Stimulated activated CD4-positive, alpha-beta T cell treated with anti-CD3 and anti-CD28 coated beads, Interleukin-15, amount 100 ng/mL, for 1 hour (primary cell): ENCODE data around the gene TNIK.

ENCODE experiments used
- DNase-seq, 2 donors: peaks; one replicate each; pipeline ENCODE4 v3.0.0-alpha.2; 2020; ENCODE audit warnings: low read depth in 1 of 2, low spot score in 1 of 2

The TNIK gene

DNA sequence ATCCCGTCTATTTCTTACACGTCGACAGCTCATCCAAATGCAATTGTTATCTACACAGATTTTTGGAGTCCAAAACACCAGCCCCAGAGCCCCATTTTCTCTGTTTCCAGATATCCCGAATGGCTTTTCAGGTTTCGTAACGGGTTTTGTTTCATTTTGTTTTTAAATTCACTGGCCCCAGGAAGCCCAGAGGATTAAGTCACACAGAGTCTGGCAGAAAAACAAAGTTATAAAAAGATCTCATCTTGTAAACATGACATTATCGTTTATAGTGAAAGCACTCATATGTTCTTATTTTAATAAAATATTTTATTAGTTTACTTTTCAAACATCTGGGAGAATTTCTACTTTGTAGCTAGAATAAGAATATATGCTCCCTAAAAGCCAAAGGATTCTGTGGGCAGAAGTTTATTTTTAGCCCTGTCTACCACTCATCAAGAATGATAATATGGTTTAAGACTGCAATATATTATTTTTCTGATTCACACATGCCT lies 284.4 kb downstream of the TNIK start:
- DNase-seq: no peak

DNA sequence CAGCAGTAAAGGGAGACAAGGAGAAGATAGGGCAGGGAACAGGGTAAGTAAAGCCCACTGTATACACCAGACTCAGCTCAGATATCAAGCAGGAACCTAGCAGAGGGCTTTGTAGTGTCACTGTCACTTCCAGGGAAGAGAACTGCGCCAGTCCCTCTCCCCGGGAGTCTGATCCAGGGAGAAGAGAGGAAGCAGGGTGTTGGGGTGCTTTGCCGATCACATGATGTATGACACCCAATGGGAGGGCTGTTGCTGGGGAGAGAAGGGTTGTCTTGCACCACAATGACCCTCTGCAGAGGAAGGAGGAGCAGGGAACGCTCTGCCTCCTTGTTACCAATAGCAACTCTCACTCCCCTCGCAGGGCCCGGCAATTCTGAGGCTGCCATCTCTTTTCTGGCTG lies 286.5 kb downstream of the TNIK start:
- no peak for DNase-seq

- no peak for DNase-seq
Measured at GRCh38 chr3:171172070-171172469, 288.1 kb downstream of the TNIK start.

- no peak for DNase-seq
Measured at GRCh38 chr3:171169866-171170265, 290.3 kb downstream of the TNIK start.

DNA sequence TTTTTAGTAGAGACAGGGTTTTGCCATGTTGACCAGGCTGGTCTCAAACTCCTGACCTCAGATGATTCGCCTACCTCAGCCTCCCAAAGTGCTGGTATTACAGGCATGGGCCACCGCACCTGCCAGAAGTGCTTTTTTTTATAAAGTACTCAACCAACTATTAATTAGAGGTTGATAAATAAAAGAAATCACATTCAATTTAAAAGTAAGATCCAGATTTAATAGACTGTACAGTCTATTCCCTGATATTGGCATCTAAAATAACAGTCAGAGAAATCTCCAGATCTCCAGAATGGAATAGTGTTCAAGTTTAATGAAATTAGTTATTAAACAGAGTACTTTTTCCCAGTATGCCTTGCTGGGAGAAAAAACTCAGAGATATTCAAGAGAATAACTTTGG lies 290.8 kb downstream of the TNIK start:
- DNase-seq: no peak

GRCh38 chr3:171168551-171168950 lies 291.7 kb downstream of the TNIK start:
- DNase-seq: no peak

GRCh38 chr3:171168086-171168485 lies 292.1 kb downstream of the TNIK start:
- DNase-seq: no peak

DNA sequence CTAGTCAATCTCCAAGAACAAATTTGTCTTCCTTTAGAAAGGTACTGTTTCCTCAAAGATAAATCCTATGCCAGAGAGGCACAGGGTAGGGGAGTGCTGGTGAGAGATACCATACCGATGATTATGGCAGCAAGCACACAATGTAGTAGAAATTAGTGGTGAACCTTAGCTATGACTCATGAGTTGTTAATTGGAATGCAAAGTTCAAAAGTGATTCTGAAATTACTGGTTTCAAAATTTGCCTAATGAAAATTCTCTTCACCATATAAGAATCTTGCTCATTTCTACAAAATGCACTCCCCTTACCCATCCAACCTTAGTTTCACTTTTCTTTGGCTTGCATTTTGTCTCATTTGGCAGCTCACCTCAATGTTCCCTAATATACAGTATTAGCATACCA lies 294.2 kb downstream of the TNIK start:
- DNase-seq: no peak

GRCh38 chr3:171165499-171165921 lies 294.7 kb downstream of the TNIK start:
- DNase-seq: no peak

DNA sequence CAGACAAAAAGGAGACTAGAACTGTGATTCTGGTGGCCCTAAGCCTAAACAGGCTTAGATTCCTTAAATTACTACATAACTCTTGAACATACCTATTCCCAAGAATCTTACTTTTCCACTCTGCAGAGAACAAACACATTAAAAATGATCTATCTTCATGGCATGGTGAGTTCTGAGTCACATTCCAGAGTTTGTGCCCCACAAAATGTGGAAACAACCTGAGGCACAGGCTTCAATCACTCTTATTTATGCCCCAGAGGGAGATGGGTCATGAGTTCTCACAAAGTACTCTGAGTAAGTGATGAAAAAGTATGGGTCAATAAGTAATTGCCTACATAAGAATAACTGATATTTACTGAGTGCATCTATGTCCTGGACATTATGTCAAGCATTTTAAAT lies 296.1 kb downstream of the TNIK start:
- DNase-seq: no peak

- no peak for DNase-seq
Measured at GRCh38 chr3:171163101-171164066, 296.8 kb downstream of the TNIK start.

DNA sequence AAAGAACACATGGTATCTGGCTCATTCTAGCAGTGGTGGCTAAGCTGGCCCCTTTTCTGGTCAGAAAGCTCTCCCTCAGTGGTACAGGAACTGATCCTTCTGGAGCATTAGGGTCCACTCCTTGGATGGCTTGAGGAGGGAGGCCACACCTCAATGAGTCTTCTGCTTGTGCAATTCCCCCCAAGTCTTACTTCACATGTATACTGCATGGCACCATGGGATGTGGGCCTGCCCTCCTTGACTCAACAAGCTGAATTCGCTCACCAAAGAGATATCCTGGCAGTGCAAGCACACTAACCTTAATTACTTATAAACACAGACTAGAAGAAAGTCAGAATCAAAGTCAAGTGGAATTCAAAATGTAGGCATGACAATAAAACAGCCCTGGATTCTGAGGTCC lies 299.9 kb downstream of the TNIK start:
- DNase-seq: no peak

DNA sequence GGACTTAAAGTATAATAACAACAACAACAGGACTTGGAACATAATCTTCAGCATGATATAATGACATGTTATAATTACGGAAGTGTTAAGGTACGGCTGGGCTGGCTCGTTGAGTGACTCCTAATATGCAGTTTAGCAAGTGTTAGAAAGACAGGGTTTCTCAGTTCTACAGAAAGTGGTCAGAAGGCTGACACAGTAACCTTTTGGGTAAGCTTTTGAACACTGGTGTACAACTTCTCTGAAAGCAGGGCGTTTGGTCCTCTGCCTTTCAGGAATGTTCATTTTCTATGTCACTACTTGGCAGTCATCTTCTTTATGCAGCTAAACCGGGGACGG lies 300.4 kb downstream of the TNIK start:
- DNase-seq: no peak

DNA sequence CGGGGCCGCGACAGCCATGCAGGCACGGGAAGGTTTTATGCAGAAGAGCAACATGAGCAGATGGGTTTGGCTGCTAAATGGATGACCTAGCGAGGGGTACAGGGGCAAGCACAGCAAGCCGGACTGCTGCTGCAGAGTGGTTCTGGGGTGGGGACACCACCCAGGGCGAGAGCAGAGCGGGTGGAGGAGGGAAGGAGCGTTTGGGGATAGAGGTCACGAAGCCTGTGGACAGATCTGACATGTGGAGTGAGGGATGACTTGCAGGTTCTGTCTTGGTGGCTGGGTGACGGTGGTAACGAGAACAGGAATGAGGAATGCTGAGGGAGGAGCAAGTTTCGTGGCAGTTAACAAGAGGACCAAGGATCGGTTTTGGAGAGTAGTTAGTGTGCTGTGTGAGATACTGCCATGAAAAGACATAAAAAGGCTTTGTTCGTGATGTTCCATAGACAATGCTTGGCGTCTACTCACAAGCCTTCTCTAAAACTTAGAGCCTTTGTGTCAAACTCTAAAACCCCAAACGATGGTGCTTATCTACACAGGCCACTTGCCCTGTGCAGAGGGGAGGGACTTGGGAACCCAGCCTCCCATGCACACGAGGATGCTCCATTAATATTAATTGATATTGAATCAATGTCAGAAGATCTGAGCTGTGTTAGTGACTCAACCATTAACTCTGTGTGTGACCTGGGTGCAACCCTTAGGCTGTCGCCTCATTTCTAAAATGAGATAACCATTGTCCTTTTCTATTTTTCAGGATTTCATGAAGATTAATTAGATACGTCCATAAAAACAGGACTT lies 301.0 kb downstream of the TNIK start:
- DNase-seq: no peak

DNA sequence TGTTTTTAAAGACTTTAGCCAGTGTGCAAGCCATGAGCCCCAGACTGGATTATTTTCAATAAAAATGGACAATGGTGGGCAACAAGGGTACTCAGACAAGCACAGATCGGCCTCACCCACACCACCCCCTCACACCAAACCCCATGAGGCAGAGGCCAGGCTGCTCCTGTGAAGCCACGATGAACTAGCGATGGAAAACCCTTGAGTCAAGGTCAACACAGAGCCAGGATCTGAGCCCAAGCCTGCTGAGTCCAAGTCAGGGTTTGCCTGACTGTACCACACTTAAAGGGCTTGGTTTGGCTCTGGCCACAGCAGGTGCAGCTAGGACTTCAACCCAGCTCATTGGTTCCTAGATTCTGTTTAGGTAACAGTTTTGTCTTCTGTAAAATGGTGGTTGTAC lies 302.2 kb downstream of the TNIK start:
- DNase-seq: no peak

GRCh38 chr3:171157286-171157685 lies 302.9 kb downstream of the TNIK start:
- DNase-seq: no peak

DNA sequence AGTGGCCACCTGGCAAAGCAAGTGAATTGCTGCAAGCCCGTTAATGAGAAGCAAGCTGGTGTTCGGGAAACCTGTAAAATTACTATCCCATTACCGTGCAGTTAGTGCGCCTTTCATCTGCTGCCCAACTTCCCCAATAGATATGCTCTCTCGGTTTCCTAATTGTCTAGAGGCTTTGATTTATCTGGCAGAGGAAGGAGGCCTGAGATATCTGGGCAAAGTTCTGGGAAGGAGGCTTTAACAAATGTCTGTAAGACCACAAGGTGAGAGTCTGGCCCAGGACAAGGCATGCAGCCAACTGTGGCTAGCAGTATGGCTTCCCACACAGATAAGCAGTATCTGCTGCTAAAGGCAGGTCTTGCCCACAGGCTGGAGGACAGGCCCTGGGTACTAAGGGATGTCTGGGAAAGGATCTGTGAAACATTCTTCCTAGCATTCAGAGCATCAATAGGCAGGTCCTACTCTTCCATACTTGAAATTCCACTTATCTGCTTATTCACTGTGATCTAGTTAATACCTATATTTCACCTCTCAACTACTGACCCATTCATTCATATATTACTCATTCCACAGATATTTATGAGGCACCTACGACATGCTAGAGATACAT lies 303.7 kb downstream of the TNIK start:
- no peak for DNase-seq

GRCh38 chr3:171155122-171155700 lies 305.0 kb downstream of the TNIK start:
- DNase-seq: no peak

DNA sequence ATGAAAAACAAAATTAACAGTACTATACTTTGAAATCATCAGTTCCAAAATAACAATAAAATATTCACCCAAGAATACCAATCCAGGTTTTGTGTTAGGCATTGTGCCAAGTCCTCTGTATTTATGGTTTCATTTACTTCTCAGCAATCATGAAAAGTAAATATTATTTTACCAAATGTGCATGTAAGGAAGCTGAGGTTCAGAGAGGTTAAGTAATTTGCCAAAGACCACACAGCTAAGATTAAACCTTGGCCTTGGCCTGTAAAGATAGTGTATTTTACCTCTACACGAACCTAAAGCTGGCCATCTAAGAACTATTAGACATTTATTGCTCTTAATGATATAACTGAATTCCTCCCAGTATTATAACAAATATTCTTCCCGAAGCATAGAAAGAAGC lies 309.3 kb downstream of the TNIK start:
- no peak for DNase-seq

DNA sequence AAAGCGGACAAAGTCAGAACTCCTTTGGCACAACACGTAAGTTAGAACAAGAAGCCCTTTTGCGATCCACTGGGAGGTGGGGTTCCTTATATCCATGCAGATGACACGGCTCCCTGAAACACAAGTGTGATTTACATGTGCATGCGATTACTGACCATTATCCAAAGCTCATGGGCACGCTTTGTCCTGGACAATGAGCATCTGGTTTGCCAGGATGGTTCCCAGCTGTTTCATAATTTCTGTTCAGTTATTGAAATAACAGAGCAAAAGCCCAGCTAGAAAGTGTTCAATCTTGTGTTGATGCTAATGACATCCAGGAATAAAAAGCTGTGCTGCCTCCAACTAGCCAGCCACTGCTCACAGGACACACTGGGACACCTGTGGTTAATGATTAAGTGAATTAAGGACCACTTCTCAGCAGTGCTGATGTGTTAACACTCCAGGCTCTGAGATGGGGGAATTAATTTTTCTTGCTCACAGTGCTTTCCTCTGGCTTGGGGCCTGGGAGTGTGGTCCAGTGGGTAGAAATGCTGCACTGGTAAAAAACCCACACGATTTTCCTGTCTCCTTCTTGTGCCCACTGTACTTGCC lies 310.6 kb downstream of the TNIK start:
- DNase-seq: no peak

GRCh38 chr3:171145798-171146197 lies 314.4 kb downstream of the TNIK start:
- no peak for DNase-seq
